Stimulated activated CD4-positive, alpha-beta T cell treated with anti-CD3 and anti-CD28 coated beads, Interleukin-15, amount 100 ng/mL, for 48 hours (primary cell): Measurements from ENCODE around the gene SIK3.

Experiments used
- DNase-seq, 2 donors: peaks; one replicate each; pipeline ENCODE4 v3.0.0-alpha.2; 2020; ENCODE audit warnings: low read depth in 2 of 2

The SIK3 gene

DNA sequence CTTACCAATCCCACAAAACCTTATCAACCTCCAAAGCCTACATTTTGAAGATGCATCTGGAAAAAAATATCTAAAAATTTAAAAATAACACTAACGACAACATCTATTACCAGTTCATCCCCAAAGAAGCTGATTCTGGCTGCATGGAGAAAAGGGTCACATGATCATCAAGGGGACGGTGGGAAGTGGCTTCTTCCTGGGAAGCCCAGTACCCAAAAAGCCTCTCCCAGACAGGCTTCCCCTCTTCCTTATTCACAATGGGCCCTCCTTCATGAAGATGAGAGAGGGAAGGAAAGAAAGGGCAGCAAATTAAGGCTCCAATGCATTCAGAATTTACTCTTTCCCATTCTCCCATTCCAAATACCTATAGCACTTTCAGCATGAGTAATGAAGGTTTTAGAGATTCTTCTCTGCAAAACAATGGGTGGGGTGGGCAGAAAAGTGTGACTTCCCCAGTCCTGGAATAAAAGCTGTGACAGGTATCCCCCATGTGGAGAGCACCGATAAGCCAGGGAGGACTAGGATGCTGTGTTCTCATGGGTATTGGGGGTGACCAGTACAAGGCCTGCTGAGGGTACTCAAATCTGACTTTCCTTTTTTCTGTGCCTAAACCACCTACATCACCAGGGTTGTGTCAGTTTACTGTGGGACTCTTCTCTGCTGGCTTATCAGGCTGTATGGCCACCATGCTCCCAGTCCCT is 88.2 kb downstream of the SIK3 start:
- DNase-seq = no peak

DNA sequence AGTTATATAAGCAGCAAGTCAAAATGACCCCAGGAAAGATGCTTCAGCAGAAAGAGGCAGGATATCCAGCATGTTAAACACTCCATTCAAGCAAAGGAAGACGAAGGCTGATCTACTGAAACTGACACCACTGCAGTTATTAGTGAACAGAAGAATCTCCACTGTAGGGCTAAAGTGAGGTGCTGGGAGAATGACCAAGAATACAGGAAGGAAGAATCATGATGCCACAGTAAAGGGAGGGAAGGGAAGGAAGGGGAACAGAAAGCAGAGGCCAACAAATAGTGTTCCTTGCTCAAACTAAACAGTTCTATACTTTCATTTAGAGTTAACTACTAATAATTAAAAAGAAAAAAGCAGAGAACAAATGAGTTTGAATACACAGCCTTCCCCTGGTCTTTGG is 92.5 kb downstream of the SIK3 start:
- no peak for DNase-seq

DNA sequence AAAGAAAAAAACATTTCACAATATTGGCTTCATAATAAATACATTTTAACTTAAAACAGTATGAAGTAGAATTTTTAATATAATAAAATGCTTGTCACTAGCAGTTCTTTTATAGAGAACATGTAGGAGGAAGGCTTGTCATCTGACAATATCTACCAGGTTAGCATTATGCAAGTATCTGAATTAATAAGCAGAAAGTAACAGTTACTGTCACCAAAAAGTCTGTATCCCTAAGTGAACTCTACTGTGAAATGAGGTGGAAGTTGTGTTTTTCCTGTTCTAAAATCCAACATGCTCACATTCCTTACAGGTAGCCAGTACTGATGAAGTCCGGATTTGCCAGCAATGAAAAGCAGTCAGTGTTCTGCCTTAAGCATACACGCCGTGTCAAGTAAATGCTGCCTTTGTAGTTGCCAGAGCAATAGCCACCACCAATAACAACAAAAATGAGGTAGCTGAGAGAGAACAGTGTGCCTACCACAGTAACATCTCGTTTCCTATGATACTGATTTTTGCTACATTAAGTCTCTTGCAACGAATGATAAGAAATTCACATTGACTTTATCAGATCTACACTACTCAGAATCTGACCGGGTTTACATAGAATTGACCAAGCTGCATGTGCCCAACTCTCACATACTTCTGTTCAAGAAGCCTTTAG is 95.5 kb downstream of the SIK3 start:
- DNase-seq = no peak

DNA sequence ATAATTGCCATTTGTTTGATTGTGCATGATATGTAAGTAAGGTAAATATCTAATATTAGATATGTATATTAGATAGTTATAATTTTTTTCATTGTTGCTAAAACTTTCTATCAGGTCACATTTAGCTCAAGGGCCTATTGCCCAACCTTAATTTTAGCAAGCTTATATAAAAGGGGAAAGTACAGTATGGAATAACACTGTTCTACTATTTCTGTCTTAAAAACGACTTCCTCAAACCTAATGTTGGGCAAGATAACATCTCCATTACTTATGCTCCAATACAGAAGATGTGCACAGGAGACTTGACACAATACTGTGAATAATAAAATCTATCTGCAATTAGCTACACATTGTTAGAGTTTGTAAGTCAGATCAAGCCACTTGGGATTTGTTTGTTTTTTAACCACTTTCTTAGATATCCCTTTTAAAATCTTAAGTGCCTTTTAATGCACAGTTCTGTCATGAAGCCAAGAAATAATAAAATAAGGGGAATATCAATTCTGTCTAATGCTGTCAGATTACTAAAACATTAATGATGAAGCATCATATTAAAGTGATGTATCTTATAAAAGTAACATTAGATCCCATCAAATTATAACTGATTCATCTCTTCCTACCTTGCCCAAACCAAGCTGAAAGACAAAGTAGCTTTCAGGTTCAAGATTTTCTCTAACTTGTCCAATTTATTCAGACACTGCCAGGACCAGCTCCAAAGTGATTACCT is 98.1 kb downstream of the SIK3 start:
- no peak for DNase-seq

DNA sequence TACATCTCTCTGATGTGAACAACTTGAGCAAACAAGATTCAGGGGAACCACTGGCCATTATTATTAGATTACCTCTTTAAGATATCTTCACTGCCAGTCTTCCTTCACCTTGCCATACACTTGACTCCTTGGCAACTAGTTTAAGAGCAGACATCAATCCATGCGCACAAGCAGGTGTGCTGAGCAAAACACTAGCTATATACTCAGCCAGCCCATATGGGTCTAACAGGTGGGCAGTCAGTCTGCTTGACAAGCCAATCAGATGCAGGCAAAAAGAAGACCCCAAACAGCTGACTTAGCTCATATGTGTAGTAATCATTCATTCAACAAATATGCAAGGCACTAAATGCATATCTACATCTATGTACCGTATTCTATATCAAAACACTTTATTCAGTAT is 101.2 kb downstream of the SIK3 start:
- DNase-seq = no peak

DNA sequence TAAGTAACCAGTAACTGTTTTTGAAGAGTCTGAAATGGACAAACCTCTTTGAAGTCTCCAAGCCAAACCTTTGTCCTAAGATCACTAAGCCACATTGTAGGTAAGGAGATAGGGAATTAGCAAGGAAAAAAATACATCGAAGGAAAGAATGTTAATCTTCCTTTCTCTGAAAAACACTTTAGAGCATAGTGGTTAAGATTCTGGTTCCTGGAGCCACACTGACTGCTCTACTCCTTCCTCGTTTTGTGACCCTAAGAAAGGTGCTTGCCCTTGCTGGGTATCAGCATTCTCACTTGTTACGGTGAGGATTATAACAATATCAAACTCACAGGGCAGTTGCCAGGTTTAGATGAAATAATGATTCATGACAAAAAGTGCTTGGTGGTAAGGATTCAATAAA is 104.0 kb downstream of the SIK3 start:
- DNase-seq = no peak

DNA sequence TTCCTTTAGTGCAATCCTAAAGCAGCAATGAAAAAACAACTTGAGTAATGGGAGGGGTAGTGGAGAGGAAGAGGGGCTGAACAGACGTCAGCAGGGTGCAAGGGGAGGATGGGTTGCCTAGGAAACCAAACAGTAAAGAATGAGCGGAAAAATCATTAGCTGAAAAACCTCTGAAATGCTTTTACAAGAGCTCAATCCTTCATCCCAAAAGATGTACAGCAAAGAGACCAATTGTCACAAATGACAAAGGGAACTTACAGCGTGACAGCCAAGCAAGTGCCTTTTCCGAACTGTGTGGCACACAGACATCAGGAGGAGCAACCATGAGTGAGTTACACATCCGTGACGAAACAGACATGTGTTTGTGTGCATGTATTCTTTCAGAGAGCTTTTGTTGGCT is 104.6 kb downstream of the SIK3 start:
- no peak for DNase-seq

DNA sequence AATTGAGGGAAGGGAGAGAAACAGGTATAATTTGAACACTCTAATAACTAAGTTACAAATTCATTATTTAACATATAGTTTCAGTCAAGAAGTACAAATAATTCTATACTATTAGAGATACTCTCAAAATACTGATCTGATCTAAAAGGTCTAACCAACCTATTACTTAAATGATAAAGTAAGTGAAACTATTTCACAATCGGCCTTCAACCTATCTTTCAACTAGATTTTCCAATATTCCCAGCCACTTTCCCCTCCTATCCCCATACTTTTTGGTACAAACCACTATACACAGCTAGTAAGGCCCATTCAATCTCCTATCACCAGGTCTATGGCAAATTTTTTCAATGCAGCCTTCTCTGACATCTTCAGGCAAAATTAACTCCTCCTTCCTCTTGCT is 106.7 kb downstream of the SIK3 start:
- no peak for DNase-seq

DNA sequence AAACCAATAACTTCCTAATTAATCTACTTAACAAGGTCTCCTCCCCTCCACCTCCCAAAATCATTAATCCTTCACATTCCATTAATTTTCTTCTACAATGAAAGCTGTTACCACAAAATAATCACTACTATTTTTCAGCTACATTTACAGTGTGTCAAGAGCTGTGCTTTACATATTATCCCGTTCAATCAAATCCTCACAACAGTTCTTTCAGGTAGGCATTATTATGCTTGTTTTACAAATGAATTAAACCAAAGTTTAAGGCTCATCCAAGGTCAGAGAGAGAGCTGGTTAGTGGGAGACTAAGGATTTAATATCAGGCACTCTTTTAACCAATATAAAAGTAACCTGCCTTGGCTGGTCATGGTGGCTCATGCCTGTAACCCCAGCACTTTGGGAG is 107.4 kb downstream of the SIK3 start:
- DNase-seq = no peak

DNA sequence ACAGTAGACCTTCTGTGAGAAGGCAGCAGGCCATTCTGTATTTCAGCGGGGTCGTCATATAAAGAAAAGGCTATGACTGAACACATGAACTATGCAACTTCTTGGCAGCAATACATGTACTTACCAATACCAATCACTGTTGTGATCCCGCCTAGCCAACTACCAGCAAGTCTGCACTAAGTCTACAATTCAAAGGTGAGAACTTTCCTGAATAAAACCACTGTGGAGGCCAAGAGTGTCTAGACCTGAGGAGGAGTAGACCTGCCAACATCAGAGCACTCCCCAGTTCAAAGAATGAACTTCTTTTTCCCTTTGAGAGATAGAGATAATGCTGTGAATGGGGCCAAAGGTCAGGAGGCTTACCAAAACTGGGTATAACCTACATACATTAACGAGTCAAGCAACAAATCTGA is 108.2 kb downstream of the SIK3 start:
- DNase-seq = no peak

DNA sequence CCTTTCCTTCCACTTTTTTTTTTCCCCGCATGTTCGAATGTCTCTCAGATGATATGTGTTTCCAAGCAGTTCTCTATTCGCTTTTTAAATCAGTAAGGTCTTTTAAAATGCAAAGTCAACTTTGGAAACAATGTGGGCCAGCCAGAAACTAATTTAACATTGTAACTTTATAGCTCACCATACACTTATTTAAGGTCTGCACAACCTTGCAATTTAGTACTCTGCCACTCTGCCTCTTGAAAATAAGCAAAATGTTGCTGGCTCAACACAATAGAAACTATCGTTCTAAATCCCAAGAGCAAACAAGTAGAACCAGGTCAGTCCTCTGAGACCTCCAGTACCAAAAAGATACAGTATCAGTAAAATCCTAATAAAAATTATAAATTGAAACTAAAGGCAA is 109.0 kb downstream of the SIK3 start:
- no peak for DNase-seq

DNA sequence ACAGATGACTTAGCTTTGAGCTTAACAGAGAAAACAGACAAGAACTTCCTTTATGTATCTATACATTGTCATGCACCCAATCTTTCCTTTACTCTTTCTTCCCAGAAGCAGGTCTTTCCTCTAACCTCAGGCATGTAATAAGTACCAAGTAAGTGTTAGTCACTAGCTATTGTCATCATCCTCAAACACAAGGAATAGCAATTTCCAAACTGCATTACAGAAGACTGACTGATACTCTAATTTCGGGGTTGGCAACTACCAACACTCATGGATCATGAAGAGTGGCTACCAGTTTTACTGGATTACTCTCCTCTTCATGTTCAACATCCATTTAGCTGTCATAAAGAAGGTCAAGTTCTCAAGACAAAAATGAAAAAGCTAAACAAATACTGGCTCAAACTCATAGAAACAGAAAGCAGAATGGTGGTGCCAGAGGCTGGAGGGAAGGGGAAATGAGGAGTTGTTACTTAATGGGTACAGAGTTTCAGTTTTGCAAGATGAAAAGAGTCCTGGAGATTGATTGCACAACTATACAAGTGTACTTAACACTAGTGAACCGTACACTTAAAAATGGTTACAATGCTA is 111.6 kb downstream of the SIK3 start:
- no peak for DNase-seq

DNA sequence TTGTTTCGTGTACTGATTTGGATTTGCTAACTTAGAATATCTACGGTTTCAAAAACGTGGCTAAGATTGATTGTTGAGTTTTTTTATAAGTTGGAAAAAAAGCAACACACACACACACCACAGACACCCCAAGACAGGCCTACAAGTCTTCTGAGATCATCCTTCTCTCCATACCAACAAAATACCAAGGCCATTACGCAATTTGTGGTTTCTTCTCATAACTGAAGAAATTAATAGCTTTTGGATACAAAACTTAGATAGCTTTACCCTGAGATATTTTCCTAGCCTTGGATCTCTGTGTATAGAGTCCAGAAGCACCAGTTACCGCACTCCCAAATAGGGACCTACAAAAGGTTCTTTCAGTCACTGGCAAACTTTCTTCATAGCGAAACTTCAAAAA is 113.6 kb downstream of the SIK3 start:
- no peak for DNase-seq

DNA sequence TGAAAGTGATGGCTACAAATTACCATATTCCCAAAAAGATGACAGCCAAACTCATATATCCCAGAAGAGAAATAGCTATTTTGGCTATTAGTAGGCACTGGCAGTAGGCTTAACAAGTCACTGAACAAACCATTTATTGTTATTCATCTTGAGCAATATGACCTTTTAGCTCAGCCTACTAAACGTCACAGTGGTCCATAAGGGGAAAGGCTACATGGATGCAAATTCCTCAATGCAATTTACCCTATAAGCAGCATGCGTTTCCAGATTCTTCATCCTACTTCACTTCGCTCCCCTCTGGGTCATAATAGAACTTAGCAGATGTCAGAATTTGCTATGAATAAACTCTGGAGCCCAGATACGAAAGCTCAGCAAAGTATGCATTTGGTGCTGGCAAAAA is 114.0 kb downstream of the SIK3 start:
- no peak for DNase-seq

DNA sequence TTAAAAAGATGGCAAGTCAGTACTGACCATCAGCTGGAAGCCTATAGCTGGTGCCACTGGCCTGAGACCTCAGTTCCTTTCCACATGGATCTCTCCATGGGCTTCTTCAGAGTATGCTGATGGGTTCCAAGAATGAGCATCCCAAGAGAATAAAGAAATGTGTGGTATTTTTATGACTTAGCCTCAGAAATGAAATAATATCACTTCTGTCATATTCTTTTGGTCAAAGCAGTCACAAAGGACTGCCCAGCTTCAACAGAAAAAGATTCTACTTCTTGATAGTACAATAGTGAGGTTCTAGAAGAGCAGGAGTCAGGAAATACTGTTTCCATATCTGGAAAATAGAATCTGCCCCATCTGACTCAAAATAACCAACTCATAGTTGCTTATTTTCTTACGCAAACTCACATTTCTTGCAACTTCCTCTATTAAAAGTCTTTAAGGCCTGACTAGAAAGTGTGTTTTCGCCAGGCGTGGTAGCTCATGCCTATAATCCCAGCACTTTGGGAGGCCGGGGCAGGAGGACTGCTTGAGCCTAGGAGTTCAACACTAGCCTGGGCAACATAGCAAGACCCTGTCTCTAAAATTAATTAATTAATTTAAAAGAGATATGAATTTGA is 116.9 kb downstream of the SIK3 start:
- no peak for DNase-seq

DNA sequence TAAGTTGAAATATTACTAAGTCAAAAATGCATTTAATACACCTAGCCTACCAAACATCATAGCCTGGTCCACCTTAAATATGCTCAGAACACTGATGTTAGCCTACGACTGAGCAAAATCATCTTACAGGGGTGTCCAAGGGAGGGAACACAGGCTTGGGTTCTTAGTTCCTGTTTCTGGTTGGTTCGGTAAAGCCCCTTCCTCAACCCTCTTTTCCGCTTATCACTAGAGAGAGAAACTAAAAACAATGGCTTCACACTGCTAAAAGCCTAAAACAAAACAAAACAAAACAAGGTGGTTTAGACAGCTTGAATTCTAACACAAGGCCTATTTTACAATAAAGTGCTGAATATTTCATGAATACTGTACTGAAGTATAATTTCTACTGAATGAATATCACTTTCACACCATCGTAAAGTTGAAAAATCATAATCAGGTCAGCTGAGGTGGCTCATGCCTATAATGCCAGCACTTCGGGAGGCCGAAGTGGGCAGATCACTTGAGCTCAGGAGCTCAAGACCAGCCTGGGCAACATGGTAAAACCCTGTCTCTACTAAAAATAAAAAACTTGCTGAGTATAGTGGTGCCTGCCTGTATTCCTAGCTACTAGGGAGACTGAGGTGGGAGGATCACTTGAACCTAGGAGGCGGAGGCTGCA is 118.0 kb downstream of the SIK3 start:
- DNase-seq = no peak

DNA sequence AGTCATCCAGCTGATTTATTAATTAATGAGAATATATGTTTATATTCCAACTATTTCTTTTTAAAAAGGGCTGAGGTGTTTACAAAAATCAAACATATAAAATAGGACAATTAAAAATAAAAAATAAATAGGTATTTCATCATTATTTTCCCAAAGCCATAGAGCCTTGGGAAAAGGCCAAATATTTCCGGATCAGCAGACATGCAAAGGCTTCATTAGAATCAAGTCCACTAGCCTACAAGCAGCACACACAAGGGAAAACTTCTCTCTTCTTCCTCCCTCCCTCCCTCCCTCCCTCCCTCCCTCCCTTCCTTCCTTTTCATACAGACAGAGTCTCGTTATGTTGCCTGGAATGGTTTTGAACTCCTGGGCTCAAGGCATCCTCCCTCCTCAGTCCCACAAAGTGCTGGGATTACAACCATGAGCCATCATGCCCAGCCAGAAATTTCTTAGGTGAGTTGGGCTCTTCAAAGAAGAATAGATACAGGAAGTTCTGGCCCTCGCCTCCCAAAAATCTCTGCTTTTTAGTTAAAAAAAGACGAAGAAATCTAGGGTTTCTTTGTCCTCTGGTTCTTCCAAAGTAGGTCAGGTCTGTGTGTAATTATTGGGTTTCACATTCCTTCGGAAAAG is 121.2 kb downstream of the SIK3 start:
- DNase-seq = no peak

DNA sequence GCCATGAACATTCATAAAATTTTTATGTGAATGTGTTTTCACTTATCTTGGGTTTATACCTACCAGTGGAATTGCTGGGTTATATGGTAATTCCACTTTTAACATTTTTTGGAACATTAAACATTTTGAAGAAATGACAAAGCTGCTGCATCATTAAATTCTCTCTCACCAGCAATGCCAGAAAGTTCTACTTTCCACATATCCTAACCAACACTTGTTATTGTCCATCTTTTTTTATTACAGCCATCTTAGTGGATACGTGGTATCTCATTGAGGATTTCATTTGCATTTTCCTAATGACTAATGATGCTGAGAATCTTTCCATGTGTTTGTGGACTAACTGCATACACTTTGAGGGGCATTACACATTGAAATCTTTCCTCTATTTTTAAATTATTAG is 122.6 kb downstream of the SIK3 start:
- no peak for DNase-seq

DNA sequence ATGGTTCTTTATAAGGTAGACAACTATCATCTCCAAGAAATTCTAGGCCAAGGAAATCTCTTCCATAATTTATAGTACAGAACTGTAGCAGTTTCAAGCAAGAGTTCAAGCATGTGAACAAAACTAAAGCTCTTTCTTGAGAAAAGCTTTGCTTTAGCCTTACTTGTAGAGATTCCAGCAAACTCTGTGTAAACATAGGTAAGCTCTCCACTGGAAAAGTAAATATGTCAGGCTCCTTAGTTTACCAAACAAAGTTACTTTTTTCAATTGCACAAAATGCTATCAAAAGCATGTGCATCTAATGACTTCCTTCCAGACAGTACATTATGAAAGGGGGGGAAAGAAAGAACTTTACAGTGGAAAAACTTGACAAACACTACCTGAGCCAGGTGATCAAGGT is 125.0 kb downstream of the SIK3 start:
- no peak for DNase-seq

DNA sequence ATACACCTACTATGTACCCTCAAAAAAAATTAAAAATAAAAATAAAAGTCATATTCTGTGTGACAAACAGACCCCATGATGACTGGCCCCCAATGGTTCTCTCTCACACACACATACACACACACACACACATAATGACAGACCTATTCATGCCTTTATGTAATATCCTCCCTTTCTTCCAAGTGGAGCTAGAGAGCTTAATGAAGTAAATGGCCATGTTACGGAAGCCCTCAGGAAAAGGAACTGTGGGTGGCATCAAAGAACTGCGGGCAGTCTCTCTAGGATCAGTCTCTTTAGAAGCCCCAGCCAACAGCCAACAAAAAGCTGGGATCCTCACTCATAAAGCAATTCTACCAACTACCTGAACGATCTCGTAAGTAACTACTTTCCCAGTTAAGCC is 125.5 kb downstream of the SIK3 start:
- no peak for DNase-seq
